ENCODE results near the gene GATAD2B.

The GATAD2B gene

DNA sequence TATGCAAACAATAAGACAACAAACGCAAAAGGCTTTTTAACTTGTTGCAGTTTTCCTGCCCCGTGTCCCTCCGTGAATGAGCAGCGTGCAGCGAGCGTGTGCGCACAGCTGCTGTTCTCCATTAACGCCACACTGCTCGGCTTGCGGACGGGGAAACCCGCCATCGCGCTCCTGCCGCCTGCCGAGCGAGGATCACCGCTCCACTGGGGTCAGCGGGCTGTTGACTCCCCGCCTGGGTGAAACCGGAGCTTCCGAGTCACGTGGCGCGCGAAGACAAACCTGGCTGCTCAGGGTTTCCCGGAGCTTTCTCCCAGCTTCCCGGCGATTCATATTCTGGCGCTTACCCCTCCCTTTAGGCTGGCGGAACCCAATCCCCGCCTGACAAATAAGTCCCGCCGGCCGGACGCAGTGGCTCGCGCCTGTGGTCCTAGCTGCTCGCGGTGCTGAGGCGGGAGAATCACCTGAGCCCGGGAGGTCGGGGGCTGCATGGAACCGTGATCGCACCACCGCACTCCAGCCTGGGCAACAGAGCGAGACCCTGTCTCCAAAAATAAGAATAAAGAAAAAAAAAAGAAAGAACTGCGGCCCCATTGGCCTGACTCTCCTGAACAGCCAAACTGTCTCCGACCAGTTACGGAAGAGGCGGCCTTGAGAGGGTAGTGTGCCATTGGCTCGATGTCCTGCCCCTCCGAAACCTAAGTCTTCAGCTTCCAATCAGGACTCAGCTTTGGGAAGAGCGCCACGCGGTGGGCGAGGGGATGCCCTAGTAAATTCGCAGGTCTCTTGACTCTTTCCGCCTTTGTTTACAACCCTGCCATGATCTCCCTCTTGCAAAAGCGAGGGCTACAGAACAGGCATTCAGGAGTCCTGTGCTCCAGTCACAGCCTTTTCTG lies 44.6 kb upstream of the GATAD2B start, which contains the start of gene CREB3L4:
Gene CREB3L4, plus strand, starts transcription at position 796 of the 893 bp plus-strand sequence. CDS start 624 bp downstream, outside the sequence.
- Histone ChIP-seq H3K4me1 (no peaks in the 10 kb centered on the region), H3K27me3 (no peaks in the 10 kb centered on the region), H3K9me3 (no peaks in the 10 kb centered on the region), H3K4me3 (ENCODE audit: low read depth, low read length) (peak within 1 kb of the TSS; percentile 85), H3K36me3 (no peaks in the 10 kb centered on the region)
- DNase-seq = peak; percentile 94
- TF ChIP-seq, protein P1, sequence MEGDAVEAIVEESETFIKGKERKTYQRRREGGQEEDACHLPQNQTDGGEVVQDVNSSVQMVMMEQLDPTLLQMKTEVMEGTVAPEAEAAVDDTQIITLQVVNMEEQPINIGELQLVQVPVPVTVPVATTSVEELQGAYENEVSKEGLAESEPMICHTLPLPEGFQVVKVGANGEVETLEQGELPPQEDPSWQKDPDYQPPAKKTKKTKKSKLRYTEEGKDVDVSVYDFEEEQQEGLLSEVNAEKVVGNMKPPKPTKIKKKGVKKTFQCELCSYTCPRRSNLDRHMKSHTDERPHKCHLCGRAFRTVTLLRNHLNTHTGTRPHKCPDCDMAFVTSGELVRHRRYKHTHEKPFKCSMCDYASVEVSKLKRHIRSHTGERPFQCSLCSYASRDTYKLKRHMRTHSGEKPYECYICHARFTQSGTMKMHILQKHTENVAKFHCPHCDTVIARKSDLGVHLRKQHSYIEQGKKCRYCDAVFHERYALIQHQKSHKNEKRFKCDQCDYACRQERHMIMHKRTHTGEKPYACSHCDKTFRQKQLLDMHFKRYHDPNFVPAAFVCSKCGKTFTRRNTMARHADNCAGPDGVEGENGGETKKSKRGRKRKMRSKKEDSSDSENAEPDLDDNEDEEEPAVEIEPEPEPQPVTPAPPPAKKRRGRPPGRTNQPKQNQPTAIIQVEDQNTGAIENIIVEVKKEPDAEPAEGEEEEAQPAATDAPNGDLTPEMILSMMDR (IDR thresholded peaks at IDR 0.05; ENCODE audit: low read depth, low read length) = peak; percentile 48

DNA sequence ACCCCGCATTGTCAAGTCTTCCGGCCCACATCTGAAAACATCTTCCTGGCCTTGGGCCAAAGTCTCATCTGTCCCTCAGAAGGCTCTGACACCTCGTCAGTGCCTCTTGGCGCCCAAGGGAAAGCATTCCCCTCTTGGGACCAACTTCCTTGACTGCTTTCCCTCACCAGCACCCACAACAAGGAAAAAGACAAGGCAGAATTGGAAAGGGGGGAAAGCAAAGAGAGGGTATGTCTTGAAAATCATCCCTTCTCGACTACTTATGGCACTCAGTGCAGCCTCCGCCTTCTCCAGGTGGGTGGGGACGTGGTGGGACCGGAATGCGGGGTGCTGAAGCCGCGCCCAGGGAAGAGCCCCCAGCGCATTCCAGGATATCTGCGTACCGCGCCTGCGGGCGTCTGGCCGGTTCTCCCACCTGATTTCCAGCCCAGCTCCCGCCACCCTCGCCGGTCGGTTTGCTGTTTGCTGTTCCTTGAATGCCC lies 41.1 kb upstream of the GATAD2B start:
- Histone ChIP-seq H3K9me3 (no peaks in the 10 kb centered on the region), H3K27me3 (no peaks in the 10 kb centered on the region), H3K36me3 (peaks cover 3% of the 10 kb centered on the region), H3K4me3 (ENCODE audit: low read depth, low read length) (peak overlapping the region; percentile 97), H3K4me1 (no peaks in the 10 kb centered on the region)
- TF ChIP-seq, protein P1 (IDR thresholded peaks at IDR 0.05; ENCODE audit: low read depth, low read length) = no peak
- DNase-seq = no peak

DNA sequence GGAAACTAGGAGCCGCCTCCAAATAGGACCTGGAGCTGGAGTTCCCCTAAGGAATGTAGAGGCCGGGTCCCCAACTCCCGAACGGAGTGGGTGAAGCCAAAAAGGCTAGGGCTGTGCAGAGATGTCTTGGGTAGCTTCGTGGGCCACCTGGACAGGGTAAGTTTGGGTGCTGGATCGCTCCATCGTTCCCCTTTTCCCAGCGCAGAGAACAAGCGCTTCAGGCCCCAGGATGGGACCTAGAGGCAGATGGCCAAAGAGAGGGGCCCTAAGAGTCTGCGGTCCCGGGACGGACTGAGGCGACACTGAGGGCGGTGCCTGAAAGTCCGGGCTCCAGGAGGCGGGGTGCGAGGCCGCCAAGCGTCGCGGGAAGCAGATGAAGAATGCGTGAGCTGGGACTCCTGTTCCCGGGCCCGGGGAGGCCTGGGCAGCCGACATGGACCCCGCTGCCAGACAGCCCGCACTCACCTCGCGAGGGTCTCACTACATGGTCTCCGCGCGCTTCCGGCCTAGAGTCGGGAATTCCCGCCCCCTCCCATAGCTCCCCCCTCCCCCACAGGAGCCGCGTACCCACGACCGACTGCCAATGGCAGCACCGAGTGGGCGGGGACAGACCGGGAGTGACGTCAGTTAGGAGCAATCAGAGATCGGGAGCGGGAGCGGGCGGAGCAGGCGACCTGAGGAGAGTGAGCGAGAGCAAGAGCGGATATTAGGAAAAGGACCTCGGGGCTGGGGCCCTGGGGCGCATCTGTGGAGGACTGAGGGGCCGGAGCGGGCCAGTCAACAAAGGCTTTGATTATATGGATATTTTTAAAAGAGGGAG lies 40.5 kb upstream of the GATAD2B start, which contains the start of gene SLC39A1:
Gene SLC39A1, minus strand, starts transcription at position 508 of the 820 bp plus-strand sequence. CDS start 822 bp downstream, outside the sequence.
- TF ChIP-seq, protein P1 (IDR thresholded peaks at IDR 0.05; ENCODE audit: low read depth, low read length) = no peak
- no peaks in the 10 kb centered on the region for H3K4me1 ChIP-seq
- no peaks in the 10 kb centered on the region for H3K27me3 ChIP-seq
- peaks cover 3% of the 10 kb centered on the region for H3K36me3 ChIP-seq
- peak within 1 kb of the TSS; percentile 97 for H3K4me3 ChIP-seq (ENCODE audit: low read depth, low read length)
- peak; percentile 99 for DNase-seq
- H3K9me3 ChIP-seq = no peaks in the 10 kb centered on the region

DNA sequence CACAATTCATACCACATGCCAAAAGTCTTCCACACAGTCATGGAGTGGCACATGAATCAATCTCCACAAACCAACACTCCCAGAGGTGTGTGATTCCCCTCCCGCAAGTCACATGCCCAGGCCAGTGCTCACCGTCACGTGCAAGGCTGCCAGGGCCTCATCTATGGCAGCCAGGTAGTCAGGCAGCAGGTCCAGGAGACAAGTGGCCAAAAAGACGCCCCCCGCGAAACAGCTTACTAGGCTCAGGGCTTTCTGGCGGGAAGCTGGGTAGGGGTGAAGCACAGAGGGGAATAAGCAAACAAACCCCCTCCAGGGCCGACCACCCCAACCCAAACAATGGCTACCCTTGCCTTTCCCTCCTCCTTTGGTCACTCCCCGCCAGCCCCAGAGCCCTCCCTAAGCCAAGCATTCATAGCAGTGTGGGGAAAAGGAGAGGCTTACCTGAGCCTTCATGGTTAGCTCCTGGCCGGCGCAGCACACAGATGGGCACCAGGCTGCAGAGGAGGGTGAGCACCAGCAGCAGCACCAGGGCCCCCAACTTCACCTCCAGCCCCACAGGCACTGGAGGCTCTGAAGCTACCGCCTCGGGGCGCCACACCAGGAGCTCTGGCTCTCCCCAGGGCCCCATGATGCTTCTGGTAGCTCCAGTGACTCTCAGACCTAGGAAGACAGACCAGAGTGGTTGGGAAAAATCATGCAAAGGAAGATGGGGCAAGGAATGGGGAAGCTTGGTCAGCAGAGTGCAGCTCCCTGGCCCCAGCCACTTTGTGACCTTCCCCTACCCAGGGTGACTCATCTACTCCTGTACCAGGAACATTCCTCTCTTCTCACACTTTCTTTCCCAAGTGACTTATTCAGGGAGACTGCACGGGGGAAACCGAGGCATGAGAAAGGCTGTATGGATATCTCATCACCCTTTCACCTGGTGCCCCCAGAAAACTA lies 39.6 kb upstream of the GATAD2B start:
- H3K4me1 ChIP-seq = no peaks in the 10 kb centered on the region
- peak overlapping the region; percentile 97 for H3K4me3 ChIP-seq (ENCODE audit: low read depth, low read length)
- no peak for DNase-seq
- H3K27me3 ChIP-seq = no peaks in the 10 kb centered on the region
- TF ChIP-seq, protein P1 (IDR thresholded peaks at IDR 0.05; ENCODE audit: low read depth, low read length) = no peak
- H3K36me3 ChIP-seq = peaks cover 3% of the 10 kb centered on the region
- no peaks in the 10 kb centered on the region for H3K9me3 ChIP-seq

DNA sequence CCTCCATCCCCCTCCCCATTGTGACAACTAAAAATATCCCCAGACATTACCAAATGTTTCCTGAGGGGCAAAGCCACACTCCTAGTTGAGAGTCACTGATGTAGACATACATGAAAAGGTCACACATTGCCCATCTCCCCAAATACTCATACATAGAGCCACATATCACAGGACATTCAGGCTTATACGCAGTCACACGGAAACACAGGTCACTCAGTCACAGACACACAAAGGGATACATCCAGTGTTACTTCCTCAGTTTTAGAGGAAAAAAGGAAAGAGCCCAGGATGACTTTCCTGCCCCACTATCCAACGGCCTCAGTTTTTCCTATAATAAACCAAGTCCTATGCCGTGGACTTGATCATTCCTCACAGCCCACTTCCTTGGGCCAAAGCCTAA lies 38.6 kb upstream of the GATAD2B start:
- Histone ChIP-seq H3K9me3 (no peaks in the 10 kb centered on the region), H3K27me3 (no peaks in the 10 kb centered on the region), H3K4me3 (ENCODE audit: low read depth, low read length) (peak overlapping the region; percentile 97), H3K36me3 (peaks cover 3% of the 10 kb centered on the region), H3K4me1 (peaks cover 3% of the 10 kb centered on the region)
- DNase-seq = no peak
- TF ChIP-seq, protein P1 (IDR thresholded peaks at IDR 0.05; ENCODE audit: low read depth, low read length) = no peak
